Measurements from ENCODE around the gene RGR. TPM values are rescaled to one million over a fixed set of nuclear protein-coding genes. Genes with fewer than 3 reads are reported as not detected.
"Not testable (repeated sequence)": the region's sequence is repeated elsewhere in the genome, so short reads cannot be mapped to it uniquely, and the experiment has no call there.

The RGR gene
- total and polyA plus RNA-seq, 11 donors, result 0.04 to 2.0 (median 0.38) TPM; not detected in 6

DNA sequence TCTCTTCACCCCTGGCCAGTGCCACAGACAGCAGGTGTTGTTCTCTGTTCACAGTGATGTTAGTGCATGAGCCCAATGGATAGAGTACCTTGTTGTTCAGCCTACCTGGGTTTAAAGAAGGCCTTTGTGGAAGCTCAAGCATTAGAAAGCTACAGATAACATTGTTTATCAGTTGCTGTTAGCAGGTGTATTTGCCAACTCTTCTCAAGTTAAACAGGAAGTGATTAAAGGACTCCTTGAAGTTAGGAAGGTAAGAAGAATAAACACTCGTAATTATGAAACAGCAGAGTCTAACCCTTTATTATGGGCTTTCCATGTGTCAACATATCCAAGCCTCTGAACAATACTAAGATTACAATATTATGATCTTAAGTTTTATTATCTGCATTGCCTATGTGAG, 25.9 kb downstream of the RGR start:
- no peak for ATAC-seq
- 49 to 63% (median 56%) methylated on average over 1 of the region's 1 CpG for WGBS, 4 donors
- no peak for DNase-seq
- H3K4me1 ChIP-seq, result no peaks in the 10 kb centered on the region
- H3K9me3 ChIP-seq, result no peaks in the 10 kb centered on the region
- no peak overlapping the region for H3K4me3 ChIP-seq
- no peak for TF ChIP-seq POLR2A (IDR thresholded peaks at IDR 0.05)
- TF ChIP-seq, protein P1, sequence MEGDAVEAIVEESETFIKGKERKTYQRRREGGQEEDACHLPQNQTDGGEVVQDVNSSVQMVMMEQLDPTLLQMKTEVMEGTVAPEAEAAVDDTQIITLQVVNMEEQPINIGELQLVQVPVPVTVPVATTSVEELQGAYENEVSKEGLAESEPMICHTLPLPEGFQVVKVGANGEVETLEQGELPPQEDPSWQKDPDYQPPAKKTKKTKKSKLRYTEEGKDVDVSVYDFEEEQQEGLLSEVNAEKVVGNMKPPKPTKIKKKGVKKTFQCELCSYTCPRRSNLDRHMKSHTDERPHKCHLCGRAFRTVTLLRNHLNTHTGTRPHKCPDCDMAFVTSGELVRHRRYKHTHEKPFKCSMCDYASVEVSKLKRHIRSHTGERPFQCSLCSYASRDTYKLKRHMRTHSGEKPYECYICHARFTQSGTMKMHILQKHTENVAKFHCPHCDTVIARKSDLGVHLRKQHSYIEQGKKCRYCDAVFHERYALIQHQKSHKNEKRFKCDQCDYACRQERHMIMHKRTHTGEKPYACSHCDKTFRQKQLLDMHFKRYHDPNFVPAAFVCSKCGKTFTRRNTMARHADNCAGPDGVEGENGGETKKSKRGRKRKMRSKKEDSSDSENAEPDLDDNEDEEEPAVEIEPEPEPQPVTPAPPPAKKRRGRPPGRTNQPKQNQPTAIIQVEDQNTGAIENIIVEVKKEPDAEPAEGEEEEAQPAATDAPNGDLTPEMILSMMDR (IDR thresholded peaks at IDR 0.05), result no peak
- no peak overlapping the region for H3K27ac ChIP-seq
- no peaks in the 10 kb centered on the region for H3K36me3 ChIP-seq
- peaks cover 0 to 27% (median 0%) of the 10 kb centered on the region in 9 donors for H3K27me3 ChIP-seq
- intact Hi-C loops (cut with DNase I), result no loop called here

DNA sequence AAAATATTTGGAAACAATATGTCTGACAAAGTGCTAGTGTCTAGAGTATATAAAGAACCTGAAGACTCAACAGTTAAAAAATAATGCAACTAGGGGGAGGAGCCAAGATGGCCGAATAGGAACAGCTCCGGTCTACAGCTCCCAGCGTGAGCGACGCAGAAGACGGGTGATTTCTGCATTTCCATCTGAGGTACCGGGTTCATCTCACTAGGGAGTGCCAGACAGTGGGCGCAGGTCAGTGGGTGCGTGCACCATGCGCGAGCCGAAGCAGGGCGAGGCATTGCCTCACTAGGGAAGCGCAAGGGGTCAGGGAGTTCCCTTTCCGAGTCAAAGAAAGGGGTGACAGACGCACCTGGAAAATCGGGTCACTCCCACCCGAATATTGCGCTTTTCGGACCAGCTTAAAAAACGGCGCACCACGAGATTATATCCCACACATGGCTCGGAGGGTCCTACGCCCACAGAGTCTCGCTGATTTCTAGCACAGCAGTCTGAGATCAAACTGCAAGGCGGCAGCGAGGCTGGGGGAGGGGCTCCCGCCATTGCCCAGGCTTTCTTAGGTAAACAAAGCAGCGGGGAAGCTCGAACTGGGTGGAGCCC, 35.1 kb downstream of the RGR start:
- WGBS, 4 donors, result 71 to 84% (median 73%) methylated on average over 26 to 31 of the region's 31 CpGs
- H3K4me1 ChIP-seq; ATAC-seq; DNase-seq; H3K4me3 ChIP-seq; H3K36me3 ChIP-seq; H3K27ac ChIP-seq; intact Hi-C loops (cut with DNase I); H3K9me3 ChIP-seq: not testable (repeated sequence)
- H3K27me3 ChIP-seq, result peaks cover 0 to 33% (median under 1%) of the 10 kb centered on the region in 9 donors

DNA sequence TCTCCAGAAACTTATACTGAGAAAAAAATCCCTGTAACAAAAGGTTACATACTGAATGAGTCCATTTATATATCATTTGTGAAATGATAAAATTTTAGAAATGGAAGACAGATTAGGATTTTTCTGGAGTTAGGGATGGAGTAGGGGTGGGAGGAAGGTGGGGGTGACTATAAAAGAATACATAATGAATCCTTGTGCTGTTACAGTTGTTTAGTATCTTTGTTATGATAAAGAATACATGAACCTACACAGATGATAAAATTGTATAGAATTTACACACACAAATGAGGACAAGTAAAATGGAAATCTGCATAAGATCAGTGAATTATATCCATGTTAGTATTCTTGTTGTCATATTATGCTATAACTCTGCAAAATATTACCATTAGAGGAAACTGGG, 41.8 kb downstream of the RGR start:
- no peak for TF ChIP-seq POLR2A (IDR thresholded peaks at IDR 0.05)
- TF ChIP-seq, protein P1 (IDR thresholded peaks at IDR 0.05), result no peak

DNA sequence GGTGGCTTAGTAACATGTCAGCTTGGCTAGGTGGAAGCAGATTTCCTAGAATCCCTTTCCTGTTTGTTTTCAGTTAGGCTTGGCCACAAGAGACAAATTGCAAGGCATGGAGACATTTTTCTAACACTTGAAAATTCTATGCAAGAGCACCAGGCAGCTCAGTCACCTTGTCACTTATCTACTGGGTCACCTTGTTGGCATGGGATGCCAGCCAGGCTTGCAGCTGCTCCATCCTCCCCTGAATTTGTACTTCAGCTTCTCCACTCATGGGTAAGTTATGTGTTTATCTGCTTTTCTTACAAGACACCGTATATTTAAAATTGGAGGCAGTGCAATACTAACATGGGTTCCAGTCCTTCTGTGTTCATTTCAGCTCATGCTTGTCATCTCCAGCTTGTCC, 43.3 kb downstream of the RGR start:
- Histone ChIP-seq H3K4me3 (no peak overlapping the region), H3K27me3 (no peaks in the 10 kb centered on the region), H3K9me3 (no peaks in the 10 kb centered on the region), H3K27ac (no peak overlapping the region), H3K36me3 (no peaks in the 10 kb centered on the region), H3K4me1 (no peaks in the 10 kb centered on the region)
- DNase-seq (no peak), ATAC-seq (no peak)
- intact Hi-C loops (cut with DNase I), result no loop called here
- WGBS, 4 donors, result 80 to 96% (median 85%) methylated on average over 1 of the region's 1 CpG
- TF ChIP-seq POLR2A (IDR thresholded peaks at IDR 0.05), result no peak
- TF ChIP-seq, protein P1 (IDR thresholded peaks at IDR 0.05), result no peak

More for the DNA sequence above, 41.8 kb downstream of the RGR start:
- DNase-seq (no peak), ATAC-seq (no peak)
- H3K4me1 ChIP-seq, result no peaks in the 10 kb centered on the region
- H3K27me3 ChIP-seq, result no peaks in the 10 kb centered on the region
- no peaks in the 10 kb centered on the region for H3K9me3 ChIP-seq
- H3K27ac ChIP-seq, result no peak overlapping the region
- no peak overlapping the region for H3K4me3 ChIP-seq
- no peaks in the 10 kb centered on the region for H3K36me3 ChIP-seq
- intact Hi-C loops (cut with DNase I), result no loop called here

All from heart left ventricle (tissue), 16 donors.